Prostate gland (tissue), 2 donors: Measurements from ENCODE around the gene KANSL1. TPM values are rescaled to one million over a fixed set of nuclear protein-coding genes. Genes with fewer than 3 reads are reported as not detected.

Experiments
- DNase-seq: peaks from one replicate; pipeline ENCODE4 v3.0.0-alpha.2; 2019; ENCODE audit warnings: low spot score
- H3K27ac ChIP-seq, 2 donors: fragments of 200-600 bp; sonication (generic); 2 replicates each; pipeline ENCODE4 v1.5.1; 2017 to 2019
- H3K27me3 ChIP-seq: fragments of 200-600 bp; sonication (generic); replicated peaks from 2 replicates; pipeline ENCODE4 v1.5.1; 2019; ENCODE audit not compliant: insufficient read depth
- H3K36me3 ChIP-seq, 2 donors: fragments of 200-600 bp; sonication (generic); 1 replicate in 1 of 2; 2 replicates in 1 of 2; pipeline versions ENCODE4 v1.5.1 to v1.8.1; 2017 to 2019
- H3K4me1 ChIP-seq: fragments of 200-600 bp; sonication (generic); replicated peaks from 2 replicates; pipeline ENCODE4 v1.5.1; 2019
- H3K4me3 ChIP-seq, 2 donors: fragments of 200-600 bp; sonication (generic); 2 replicates each; pipeline ENCODE4 v1.5.1; 2017 to 2019
- H3K9me3 ChIP-seq: fragments of 200-600 bp; sonication (generic); 2 replicates; pipeline ENCODE4 v1.5.1; 2017
- CTCF ChIP-seq, 4 experiments: fragments of 200-600 bp in 2 of 4; fragments of 450-650 bp in 2 of 4; sonication (generic) in 2 of 4; IDR thresholded peaks; 1 replicate in 3 of 4; 2 replicates in 1 of 4; pipeline ENCODE4 v1.5.1; 2016 to 2019; ENCODE audit warnings: antibody characterized with exemption in 4 of 4, mild to moderate bottlenecking in 2 of 4, moderate library complexity in 2 of 4
- POLR2A ChIP-seq: fragments of 450-650 bp; IDR thresholded peaks from one replicate; pipeline ENCODE4 v1.6.1; 2016; ENCODE audit warnings: antibody characterized with exemption, mild to moderate bottlenecking
- POLR2AphosphoS5 ChIP-seq: sonication (generic); formaldehyde crosslinking; IDR thresholded peaks from one replicate; pipeline ENCODE4 v1.6.1; 2017; ENCODE audit warnings: antibody characterized with exemption
- WGBS: methylation state at CpG from one replicate; pipeline ENCODE4 v1.1.5; 2018; 5-methylcytosine and 5-hydroxymethylcytosine counted together
- intact Hi-C: fragments of 100-400 bp; cut with DNase I; formaldehyde crosslinking; loops from one replicate; pipeline ENCODE4 v1.14.2; 2022
- total RNA-seq, 2 donors: library from RNA; depleted of rRNA; stranded (reverse); fragments of >200 nt; gene quantifications; one replicate each; pipeline ENCODE4 v1.1.0, GENCODE V29; 2016

The KANSL1 gene
- total RNA-seq, 2 donors from 2014 or later = 60.4 to 109 TPM

GRCh38 chr17:46049656-46050055 is 143.6 kb downstream of the KANSL1 start:
- Histone ChIP-seq H3K27ac (no peak overlapping the region), H3K27me3 (no peaks in the 10 kb centered on the region), H3K9me3 (no peaks in the 10 kb centered on the region), H3K4me3 (no peak overlapping the region), H3K36me3 (peaks cover 0 to 8% of the 10 kb centered on the region in 2 donors), H3K4me1 (no peaks in the 10 kb centered on the region)
- no peak for TF ChIP-seq POLR2A
- no peak for TF ChIP-seq POLR2AphosphoS5
- no peak for TF ChIP-seq CTCF (IDR thresholded peaks at IDR 0.05)
- intact Hi-C loops = no loop called here
- no peak for DNase-seq
- 90% methylated on average over 5 of the region's 5 CpGs for WGBS

GRCh38 chr17:46047856-46048255 is 145.4 kb downstream of the KANSL1 start:
- TF ChIP-seq POLR2A = no peak
- TF ChIP-seq CTCF (IDR thresholded peaks at IDR 0.05) = no peak
- no peak for TF ChIP-seq POLR2AphosphoS5
- DNase-seq = no peak
- Histone ChIP-seq H3K27ac (no peak overlapping the region), H3K4me1 (no peaks in the 10 kb centered on the region), H3K36me3 (peaks cover 0 to 8% of the 10 kb centered on the region in 2 donors), H3K4me3 (no peak overlapping the region), H3K27me3 (no peaks in the 10 kb centered on the region), H3K9me3 (no peaks in the 10 kb centered on the region)
- WGBS = 86% methylated on average over 8 of the region's 8 CpGs
- intact Hi-C loops = no loop called here

- DNase-seq = no peak
- TF ChIP-seq CTCF (IDR thresholded peaks at IDR 0.05) (no peak), POLR2A (no peak), POLR2AphosphoS5 (no peak)
- Histone ChIP-seq H3K9me3 (no peaks in the 10 kb centered on the region), H3K27me3 (no peaks in the 10 kb centered on the region), H3K36me3 (peaks cover 0 to 8% of the 10 kb centered on the region in 2 donors), H3K4me1 (no peaks in the 10 kb centered on the region), H3K4me3 (no peak overlapping the region), H3K27ac (no peak overlapping the region)
- intact Hi-C loops = no loop called here
- WGBS = 96% methylated on average over 5 of the region's 5 CpGs
Observed at GRCh38 chr17:46047398-46047797, 145.8 kb downstream of the KANSL1 start.

- Histone ChIP-seq H3K27me3 (no peaks in the 10 kb centered on the region), H3K36me3 (peaks cover 0 to 8% of the 10 kb centered on the region in 2 donors), H3K4me1 (no peaks in the 10 kb centered on the region), H3K4me3 (no peak overlapping the region), H3K27ac (no peak overlapping the region), H3K9me3 (no peaks in the 10 kb centered on the region)
- DNase-seq = no peak
- intact Hi-C loops = no loop called here
- TF ChIP-seq POLR2AphosphoS5 (peak; percentile 45), POLR2A (no peak), CTCF (IDR thresholded peaks at IDR 0.05) (peak in 1 of 4 experiments; percentile 3)
- WGBS = 73% methylated on average over 1 of the region's 1 CpG
Observed at GRCh38 chr17:46046957-46047356, 146.3 kb downstream of the KANSL1 start.

- Histone ChIP-seq H3K27ac (no peak overlapping the region), H3K9me3 (no peaks in the 10 kb centered on the region), H3K36me3 (peaks cover 0 to 8% of the 10 kb centered on the region in 2 donors), H3K4me1 (no peaks in the 10 kb centered on the region), H3K27me3 (no peaks in the 10 kb centered on the region), H3K4me3 (no peak overlapping the region)
- intact Hi-C loops = loop anchor here (1.0 kb wide), 1 partner anchor 146 kb away; no protein-coding TSS in a partner anchor
- 76% methylated on average over 3 of the region's 3 CpGs for WGBS
- DNase-seq = no peak
- TF ChIP-seq POLR2AphosphoS5 (no peak), CTCF (IDR thresholded peaks at IDR 0.05) (no peak), POLR2A (no peak)
Observed at GRCh38 chr17:46045639-46046038, 147.6 kb downstream of the KANSL1 start.
